ENCODE data around the gene AP1M1.

DNA sequence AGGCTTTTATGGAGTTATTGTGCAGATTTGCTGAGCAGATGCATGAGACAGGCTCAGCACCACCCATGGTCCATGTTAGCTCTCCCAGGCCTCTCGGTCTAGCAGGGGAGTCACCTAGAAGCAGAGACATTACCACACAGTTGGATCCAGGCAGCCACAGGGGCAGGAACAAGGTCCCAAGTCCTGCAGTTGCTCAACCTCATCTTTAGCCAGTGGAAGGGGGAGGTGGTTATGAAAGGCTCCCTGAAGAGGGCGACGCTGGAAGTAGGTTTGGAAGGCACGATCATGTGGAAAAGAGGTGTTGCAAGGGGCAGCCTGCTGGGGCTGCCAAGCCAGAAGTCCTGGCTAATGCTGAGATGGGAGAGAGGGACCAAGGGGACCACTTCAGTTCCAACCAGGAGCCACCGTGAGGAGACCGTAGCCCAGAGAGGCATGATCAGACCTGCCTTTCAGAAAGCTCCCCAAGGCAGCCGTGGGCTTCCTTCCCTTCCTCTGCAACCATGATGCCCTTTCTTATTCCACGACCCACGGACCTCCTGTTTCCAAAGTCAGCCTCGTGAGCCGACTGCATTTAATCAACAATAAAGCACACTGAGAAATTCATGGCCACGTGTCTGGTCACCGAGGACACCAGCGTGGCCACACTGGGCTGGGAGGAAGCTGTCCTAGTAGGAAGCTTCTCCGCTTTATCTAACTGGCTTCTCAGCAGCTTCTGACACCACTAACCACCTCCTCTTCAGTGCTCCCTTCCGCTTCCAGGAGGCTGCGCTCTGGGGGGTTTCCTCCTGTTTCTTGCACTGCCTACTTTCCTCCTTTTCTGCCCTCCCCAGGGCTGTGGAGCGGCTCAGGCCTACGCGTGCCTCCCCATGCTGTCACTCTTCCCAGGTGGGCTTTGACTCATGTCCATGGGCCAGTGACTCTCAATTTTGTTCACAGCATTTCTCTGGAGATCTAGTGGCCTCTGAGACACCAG lies 2.6 kb downstream of the AP1M1 start:
- no peak for TF ChIP-seq CTCF (IDR thresholded peaks at IDR 0.05)
- no peak for TF ChIP-seq POLR2A (IDR thresholded peaks at IDR 0.05)
- no peak for TF ChIP-seq POLR2AphosphoS5 (IDR thresholded peaks at IDR 0.05)
- no peak for TF ChIP-seq EP300 (IDR thresholded peaks at IDR 0.05)
